ENCODE results near the gene KAZN. TPM values are rescaled to one million over a fixed set of nuclear protein-coding genes. Genes with fewer than 3 reads are reported as not detected.
A peak's percentile ranks its signal among the peaks of the same experiment; 100 is the strongest.

KAZN gene
- total and polyA plus RNA-seq, 4 donors = 7.6 to 18.8 (median 11.2) TPM

GRCh38 chr1:15011661-15012060 lies 413.2 kb downstream of the KAZN start:
- no peak for TF ChIP-seq CTCF (IDR thresholded peaks at IDR 0.05; ENCODE audit: control extremely low read depth, extremely low read depth)
- Histone ChIP-seq H3K4me3 (no peak overlapping the region), H3K36me3 (ENCODE audit: control insufficient read depth in 4 of 4, insufficient read depth in 4 of 4, low read length in 4 of 4) (no peaks in the 10 kb centered on the region), H3K27ac (ENCODE audit: low read depth in 1 of 2, low read length in 1 of 2) (no peak overlapping the region), H3K27me3 (ENCODE audit: control insufficient read depth in 3 of 3, insufficient read depth in 3 of 3, low read length in 2 of 3) (no peaks in the 10 kb centered on the region), H3K9ac (ENCODE audit: insufficient read depth in 1 of 2, low read length in 2 of 2) (no peak overlapping the region), H3K9me3 (ENCODE audit: control insufficient read depth in 4 of 4, insufficient read depth in 3 of 4, low read length in 3 of 4) (peaks cover 0 to 4% (median 0%) of the 10 kb centered on the region in 4 donors), H3K4me1 (ENCODE audit: control insufficient read depth in 5 of 5, insufficient read depth in 5 of 5, low read length in 5 of 5) (peaks cover 0 to 28% (median 12%) of the 10 kb centered on the region in 5 donors)
- WGBS, 2 donors = 87 to 88% methylated on average over 8 of the region's 8 CpGs
- DNase-seq (no peak), ATAC-seq (ENCODE audit: insufficient read depth, low FRiP score) (no peak)

- ATAC-seq (ENCODE audit: insufficient read depth, low FRiP score) (no peak), DNase-seq (no peak)
- Histone ChIP-seq H3K27me3 (ENCODE audit: control insufficient read depth in 3 of 3, insufficient read depth in 3 of 3, low read length in 2 of 3) (no peaks in the 10 kb centered on the region), H3K9me3 (ENCODE audit: control insufficient read depth in 4 of 4, insufficient read depth in 3 of 4, low read length in 3 of 4) (peaks cover 0 to 4% (median 0%) of the 10 kb centered on the region in 4 donors), H3K4me3 (no peak overlapping the region), H3K9ac (ENCODE audit: insufficient read depth in 1 of 2, low read length in 2 of 2) (no peak overlapping the region), H3K36me3 (ENCODE audit: control insufficient read depth in 4 of 4, insufficient read depth in 4 of 4, low read length in 4 of 4) (no peaks in the 10 kb centered on the region), H3K4me1 (ENCODE audit: control insufficient read depth in 5 of 5, insufficient read depth in 5 of 5, low read length in 5 of 5) (peaks cover 0 to 22% (median 12%) of the 10 kb centered on the region in 5 donors), H3K27ac (ENCODE audit: low read depth in 1 of 2, low read length in 1 of 2) (no peak overlapping the region)
- 82 to 83% methylated on average over 8 of the region's 8 CpGs for WGBS, 2 donors
- no peak for TF ChIP-seq CTCF (IDR thresholded peaks at IDR 0.05; ENCODE audit: control extremely low read depth, extremely low read depth)
Observed at GRCh38 chr1:15012822-15013221, 414.3 kb downstream of the KAZN start.

- Histone ChIP-seq H3K36me3 (ENCODE audit: control insufficient read depth in 4 of 4, insufficient read depth in 4 of 4, low read length in 4 of 4) (no peaks in the 10 kb centered on the region), H3K9me3 (ENCODE audit: control insufficient read depth in 4 of 4, insufficient read depth in 3 of 4, low read length in 3 of 4) (peaks cover 0 to 4% (median 0%) of the 10 kb centered on the region in 4 donors), H3K4me1 (ENCODE audit: control insufficient read depth in 5 of 5, insufficient read depth in 5 of 5, low read length in 5 of 5) (peaks cover 0 to 15% (median 6%) of the 10 kb centered on the region in 5 donors), H3K9ac (ENCODE audit: insufficient read depth in 1 of 2, low read length in 2 of 2) (no peak overlapping the region), H3K27me3 (ENCODE audit: control insufficient read depth in 3 of 3, insufficient read depth in 3 of 3, low read length in 2 of 3) (no peaks in the 10 kb centered on the region), H3K4me3 (no peak overlapping the region), H3K27ac (ENCODE audit: low read depth in 1 of 2, low read length in 1 of 2) (no peak overlapping the region)
- ATAC-seq (ENCODE audit: insufficient read depth, low FRiP score) (no peak), DNase-seq (no peak)
- 85 to 93% methylated on average over 8 of the region's 8 CpGs for WGBS, 2 donors
- no peak for TF ChIP-seq CTCF (IDR thresholded peaks at IDR 0.05; ENCODE audit: control extremely low read depth, extremely low read depth)
Observed at GRCh38 chr1:15013767-15014166, 415.3 kb downstream of the KAZN start.

- DNase-seq (peak; percentile 32 to 69 (median 59)), ATAC-seq (ENCODE audit: insufficient read depth, low FRiP score) (no peak)
- Histone ChIP-seq H3K27me3 (ENCODE audit: control insufficient read depth in 3 of 3, insufficient read depth in 3 of 3, low read length in 2 of 3) (no peaks in the 10 kb centered on the region), H3K9me3 (ENCODE audit: control insufficient read depth in 4 of 4, insufficient read depth in 3 of 4, low read length in 3 of 4) (peaks cover 0 to 2% (median 0%) of the 10 kb centered on the region in 4 donors), H3K36me3 (ENCODE audit: control insufficient read depth in 4 of 4, insufficient read depth in 4 of 4, low read length in 4 of 4) (no peaks in the 10 kb centered on the region), H3K9ac (ENCODE audit: insufficient read depth in 1 of 2, low read length in 2 of 2) (peak overlapping the region in 1 of 2 donors; percentile 28), H3K4me1 (ENCODE audit: control insufficient read depth in 5 of 5, insufficient read depth in 5 of 5, low read length in 5 of 5) (peaks cover 0 to 9% (median 0%) of the 10 kb centered on the region in 5 donors), H3K4me3 (no peak overlapping the region), H3K27ac (ENCODE audit: low read depth in 1 of 2, low read length in 1 of 2) (no peak overlapping the region)
- WGBS, 2 donors = 59 to 80% methylated on average over 10 of the region's 10 CpGs
- no peak for TF ChIP-seq CTCF (IDR thresholded peaks at IDR 0.05; ENCODE audit: control extremely low read depth, extremely low read depth)
Observed at GRCh38 chr1:15014516-15014915, 416.0 kb downstream of the KAZN start.

Measured in lung (tissue), 12 donors.